Measurements from ENCODE around the gene TRIOBP.
A peak's percentile ranks its signal among the peaks of the same experiment; 100 is the strongest.
"Not testable (repeated sequence)": the region's sequence is repeated elsewhere in the genome, so short reads cannot be mapped to it uniquely, and the experiment has no call there.

Gene TRIOBP

DNA sequence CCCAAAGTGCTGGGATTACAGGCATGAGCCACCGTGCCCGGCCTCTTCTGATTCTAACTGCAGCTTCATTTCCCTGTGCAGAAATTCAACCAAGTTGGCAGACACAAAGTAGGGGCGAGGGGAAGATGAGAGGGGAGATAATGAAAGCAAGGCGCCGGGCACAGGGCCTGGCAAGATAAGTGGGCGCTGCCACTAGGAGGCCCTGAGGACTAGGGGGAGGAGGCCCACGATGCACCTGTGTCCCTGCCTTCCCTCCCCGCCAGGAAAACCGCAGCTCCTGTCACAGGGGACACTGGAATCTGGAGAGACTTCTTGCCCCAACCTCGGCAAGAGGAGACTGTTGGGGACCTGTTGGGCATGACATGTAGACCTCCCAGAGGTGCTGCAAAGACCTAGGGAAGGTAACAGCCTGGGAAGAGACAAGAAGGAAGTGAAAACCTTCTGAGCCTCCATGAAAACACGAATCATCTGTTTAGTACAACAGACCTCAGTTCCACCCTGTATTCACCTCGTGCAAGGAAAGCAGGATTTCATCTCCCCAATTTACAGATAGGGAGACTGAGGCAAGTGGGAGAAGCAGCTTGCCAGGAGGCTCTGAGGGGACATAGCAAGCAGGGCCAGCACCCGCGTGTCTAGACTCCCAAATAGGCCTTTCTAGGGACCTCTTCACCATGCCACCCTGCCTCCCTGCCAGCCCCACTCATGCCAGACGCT is 24.5 kb upstream of the TRIOBP start:
- DNase-seq = no peak

- no peak for DNase-seq
These were observed 23.9 kb upstream of the TRIOBP start for GRCh38 chr22:37672920-37673455.

DNA sequence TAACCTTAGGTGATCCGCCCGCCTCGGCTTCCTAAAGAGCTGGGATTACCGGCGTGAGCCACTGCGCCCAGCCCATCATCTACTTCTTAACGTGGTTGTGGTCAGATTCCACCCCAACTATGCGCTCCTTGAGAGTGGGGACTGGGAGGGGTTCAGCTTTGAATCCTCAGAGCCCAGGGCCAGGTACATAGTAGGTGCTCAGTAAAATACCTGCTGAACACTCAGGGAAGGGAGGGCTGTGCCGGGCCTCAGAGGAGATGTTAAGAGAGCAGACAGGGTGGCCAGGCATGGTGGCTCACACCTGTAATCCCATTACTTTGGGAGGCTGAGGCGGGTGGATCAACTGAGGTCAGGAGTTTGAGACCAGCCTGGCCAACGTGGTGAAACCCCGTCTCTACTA is 22.6 kb upstream of the TRIOBP start:
- DNase-seq = no peak

- DNase-seq = no peak
These were observed 21.6 kb upstream of the TRIOBP start, which contains the start of gene LGALS1 for GRCh38 chr22:37674951-37675929. LGALS1 (plus strand) TSS chr22:37675636; CDS start chr22:37675703, 67 bp downstream.

- DNase-seq = no peak
These were observed 20.7 kb upstream of the TRIOBP start for GRCh38 chr22:37675930-37676735.

- DNase-seq = peak; percentile 31
These were observed 19.9 kb upstream of the TRIOBP start for GRCh38 chr22:37676736-37677492.

DNA sequence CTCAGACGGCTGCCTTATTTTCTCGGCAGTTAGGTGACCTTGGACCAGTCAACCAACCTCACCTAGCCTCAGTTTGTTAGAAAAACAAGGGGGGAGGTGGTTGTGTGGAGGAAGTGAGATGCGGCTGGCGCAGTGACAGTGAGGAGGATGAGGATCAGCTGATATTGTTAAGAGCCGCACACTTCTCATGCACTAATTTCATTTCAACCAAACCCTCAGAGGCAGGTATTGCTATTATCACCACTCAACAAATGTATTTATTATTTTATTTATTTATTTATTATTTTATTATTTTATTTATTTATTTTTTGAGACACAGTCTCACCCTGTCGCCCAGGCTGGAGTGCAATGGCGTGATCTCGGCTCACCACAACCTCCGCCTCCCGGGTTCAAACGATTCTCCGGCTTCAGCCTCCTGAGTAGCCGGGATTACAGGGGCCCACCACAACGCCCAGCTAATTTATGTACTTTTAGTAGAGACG is 19.3 kb upstream of the TRIOBP start:
- no peak for DNase-seq

DNA sequence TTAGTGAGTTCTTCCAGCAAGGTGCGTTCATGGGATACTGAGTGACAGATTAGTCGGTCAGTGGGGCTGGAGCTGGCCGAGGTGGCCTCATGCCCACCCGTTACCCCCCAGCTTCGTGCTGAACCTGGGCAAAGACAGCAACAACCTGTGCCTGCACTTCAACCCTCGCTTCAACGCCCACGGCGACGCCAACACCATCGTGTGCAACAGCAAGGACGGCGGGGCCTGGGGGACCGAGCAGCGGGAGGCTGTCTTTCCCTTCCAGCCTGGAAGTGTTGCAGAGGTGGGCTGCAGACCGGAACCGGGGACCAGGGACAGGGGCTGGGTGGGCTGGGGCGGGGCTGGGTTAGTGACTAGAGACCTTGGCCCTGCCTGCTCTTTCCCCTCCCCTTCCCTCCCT is 18.5 kb upstream of the TRIOBP start:
- DNase-seq = no peak

- no peak for DNase-seq
These were observed 17.2 kb upstream of the TRIOBP start for GRCh38 chr22:37679670-37680069.

- no peak for DNase-seq
These were observed 16.5 kb upstream of the TRIOBP start for GRCh38 chr22:37680191-37680851.

DNA sequence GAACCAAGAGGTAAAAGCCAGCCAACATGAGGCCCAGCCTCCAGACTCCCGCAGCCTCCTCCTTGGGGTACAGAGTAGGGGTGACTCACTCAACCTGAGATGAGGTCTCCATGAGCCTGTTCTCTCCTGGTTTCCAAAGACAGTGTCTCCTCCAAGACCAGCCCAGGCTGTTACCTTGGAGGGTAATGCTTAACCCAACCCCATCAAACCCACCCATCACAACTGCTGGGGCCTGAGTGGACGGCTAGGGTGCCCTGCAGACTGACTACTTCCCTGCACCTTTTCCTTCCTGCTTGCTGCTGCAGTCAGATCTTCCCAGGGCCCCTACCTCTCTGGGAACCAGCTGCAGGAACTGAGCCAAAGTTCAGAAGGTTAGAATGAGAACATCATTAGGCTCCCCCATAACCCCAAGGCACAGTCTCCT is 15.8 kb upstream of the TRIOBP start:
- no peak for DNase-seq

DNA sequence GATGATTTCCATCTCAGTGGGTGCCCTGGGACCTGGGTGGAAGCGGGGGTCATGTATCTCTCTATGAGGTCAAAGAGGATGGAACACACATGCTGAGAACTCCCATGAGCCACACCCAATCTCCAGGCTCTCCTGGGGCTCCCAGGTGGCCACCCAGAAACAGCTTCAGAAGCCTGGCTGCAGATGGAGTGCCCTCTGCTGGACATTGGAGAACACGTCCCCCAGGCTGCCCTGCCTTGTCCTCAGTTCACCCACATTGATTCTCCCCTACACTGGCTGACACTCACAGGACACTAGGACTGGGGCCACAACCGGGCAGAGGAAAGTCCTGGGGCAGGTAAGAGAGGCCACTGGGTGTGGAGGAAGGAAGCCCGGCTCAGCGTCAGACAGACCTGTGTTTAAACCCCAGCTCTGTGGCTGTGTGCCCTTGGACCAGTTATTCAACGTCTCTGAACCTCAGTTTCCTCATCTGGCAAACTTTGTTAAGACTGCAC is 15.2 kb upstream of the TRIOBP start:
- DNase-seq = peak; percentile 50

DNA sequence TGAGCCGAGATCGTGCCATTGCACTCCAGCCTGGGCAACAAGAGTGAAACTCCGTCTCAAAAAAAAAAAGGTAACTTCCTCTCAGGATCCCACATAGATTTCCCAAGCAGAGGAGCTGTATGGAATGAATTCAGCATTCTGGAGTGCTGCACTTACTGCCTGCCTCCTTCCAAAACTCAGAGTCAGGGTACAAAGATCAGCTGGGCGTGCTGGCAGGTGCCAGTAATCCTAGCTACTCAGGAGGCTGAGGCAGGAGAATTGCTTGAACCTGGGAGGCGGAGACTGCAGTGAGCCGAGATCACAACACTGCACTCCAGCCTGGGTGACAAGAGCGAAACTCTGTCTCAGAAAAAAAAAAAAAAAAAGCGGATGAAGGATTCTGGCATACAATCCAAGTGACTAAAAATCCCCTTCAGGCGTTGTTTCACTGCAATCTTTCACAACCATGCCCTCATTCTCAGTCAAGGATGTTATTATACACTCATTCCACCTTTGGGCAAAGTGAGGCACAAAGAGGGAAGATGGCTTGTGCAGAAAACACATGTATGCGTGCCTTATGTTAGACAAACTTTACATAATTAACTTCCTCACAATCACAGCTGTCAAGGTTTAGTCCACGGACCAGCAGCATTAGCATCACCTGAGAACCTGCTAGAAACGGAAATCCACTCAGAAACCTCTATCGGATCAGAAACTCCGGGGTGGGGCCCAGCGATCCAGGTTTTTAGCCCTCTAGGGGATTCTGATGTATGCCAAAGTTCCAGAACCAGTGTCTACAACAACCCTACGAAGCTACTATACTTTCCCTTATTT is 11.8 kb upstream of the TRIOBP start:
- no peak for DNase-seq

GRCh38 chr22:37686002-37686982 is 10.6 kb upstream of the TRIOBP start, which contains the start of gene NOL12:
NOL12 (plus strand) TSS chr22:37686343; CDS start chr22:37686393, 50 bp downstream.
- peak; percentile 89 for DNase-seq

- no peak for DNase-seq
These were observed 6.4 kb upstream of the TRIOBP start for GRCh38 chr22:37690407-37690806.

- DNase-seq = no peak
These were observed 5.8 kb upstream of the TRIOBP start for GRCh38 chr22:37690901-37691504.

DNA sequence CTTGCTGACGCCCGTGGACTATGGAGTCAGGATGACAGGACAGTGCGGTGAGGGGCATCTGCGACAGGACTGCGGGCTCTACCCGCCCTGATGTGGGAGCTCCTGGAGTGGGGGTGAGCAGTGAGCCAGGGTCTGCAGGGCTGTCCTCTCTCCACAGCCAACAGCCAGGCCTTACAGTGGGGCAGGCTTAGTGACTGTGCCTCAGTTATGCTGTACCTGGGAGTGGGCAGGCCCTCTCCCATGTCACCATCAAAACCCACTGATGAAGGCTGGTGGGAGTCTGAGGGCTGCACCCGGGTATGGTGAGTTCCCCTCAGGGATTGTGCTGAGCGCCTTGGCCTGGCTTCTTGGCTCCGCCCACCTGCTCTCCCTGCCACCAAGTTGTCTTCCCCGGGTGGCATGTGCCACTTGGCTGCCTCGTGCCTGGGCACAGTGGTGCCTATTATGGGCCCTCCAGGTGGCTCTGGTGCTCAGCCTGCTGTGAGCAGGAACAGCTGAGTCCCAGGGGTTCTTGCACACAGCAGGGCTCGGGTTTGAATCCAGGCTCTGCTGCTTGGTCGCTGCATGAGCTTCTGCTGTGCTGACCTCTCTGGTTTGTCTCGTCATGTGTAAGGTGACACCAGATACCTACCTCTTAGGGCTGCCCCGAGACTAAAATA is 4.1 kb upstream of the TRIOBP start:
- DNase-seq = no peak

GRCh38 chr22:37694131-37694530 is 2.7 kb upstream of the TRIOBP start:
- DNase-seq = not testable (repeated sequence)

Measured in NCI-H2171 treated with DMSO at 0.1 percent for 48 hours (cell line).